ENCODE results near the gene SCAP.
"Not testable (repeated sequence)": the region's sequence is repeated elsewhere in the genome, so short reads cannot be mapped to it uniquely, and the experiment has no call there.

The SCAP gene

DNA sequence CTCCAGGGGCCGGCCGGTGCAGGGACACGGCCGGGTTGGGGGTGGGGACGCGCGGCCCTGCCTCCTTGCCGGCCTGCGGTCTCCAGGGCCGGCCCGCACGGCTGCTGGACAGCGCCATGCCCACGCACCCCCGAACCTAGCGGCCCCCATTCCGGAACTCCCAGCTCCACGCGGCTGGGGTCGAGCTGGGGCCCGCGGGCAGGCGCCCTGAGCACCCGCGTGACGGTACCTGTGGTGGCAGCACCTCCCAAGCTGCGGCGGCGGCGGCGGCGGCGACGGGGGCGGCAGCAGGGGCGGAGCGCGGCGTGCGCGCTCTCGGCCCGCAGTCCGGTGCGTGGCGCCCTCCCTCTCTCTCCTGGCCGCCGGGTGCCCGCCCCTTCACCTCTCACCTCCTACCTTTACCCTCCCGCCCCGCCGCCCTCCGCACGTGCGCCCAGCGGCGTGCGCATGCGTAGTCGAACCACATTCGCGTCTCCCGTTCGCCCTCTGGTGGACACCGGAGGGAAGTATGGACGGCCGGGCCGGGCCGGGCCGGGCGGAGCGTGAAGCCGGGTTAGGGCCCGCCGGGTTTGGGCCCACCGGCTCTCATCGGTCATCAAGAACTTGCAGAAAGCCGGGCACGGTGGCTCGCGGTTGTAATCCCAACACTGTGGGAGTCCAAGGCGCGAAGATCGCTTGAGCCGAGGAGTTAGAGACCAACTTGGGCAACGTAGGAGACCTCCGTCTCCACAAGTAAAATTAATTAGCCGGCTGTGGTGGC, at the start of gene SCAP:
Gene SCAP (minus strand): TSS at position 372 of the 760 bp plus-strand sequence. CDS start 32,948 bp downstream, outside the sequence.
- peak; percentile 94 to 95 for DNase-seq

DNA sequence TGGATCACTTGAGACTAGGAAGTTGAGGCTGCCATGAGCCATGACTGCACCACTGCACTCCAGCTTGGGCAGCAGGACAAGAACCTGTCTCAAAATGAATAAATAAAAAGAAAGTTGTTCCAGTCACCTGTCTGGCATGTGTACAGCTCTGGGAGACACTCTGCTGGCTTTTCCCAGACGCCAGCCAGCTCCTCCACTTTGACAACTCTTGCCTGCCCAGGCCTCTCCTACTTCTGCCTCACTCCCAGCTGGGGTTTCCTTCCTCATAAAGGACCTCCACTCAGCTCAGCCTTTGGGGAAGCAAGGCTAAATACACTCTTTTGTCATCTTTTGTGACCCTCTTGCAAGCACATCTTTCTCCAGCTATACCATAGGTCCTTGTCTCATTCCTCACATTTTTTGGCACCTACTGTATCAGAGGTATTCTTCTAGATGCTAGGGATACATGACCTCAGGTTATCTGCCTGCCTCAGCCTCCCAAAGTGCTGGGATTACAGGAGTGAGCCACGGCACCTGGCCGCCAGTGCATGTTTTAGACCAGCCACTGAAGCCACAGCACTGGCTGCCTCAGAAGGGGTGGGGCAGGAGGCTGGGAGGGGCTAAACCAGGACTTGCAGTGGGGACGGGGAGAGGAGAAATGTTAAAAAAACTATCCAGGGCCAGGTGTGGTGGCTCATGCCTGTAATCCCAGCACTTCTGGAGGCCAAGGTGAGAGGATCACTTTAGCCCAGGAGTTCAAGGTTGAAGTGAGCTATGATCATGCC, 47.8 kb upstream of the SCAP start:
- no peak for DNase-seq

DNA sequence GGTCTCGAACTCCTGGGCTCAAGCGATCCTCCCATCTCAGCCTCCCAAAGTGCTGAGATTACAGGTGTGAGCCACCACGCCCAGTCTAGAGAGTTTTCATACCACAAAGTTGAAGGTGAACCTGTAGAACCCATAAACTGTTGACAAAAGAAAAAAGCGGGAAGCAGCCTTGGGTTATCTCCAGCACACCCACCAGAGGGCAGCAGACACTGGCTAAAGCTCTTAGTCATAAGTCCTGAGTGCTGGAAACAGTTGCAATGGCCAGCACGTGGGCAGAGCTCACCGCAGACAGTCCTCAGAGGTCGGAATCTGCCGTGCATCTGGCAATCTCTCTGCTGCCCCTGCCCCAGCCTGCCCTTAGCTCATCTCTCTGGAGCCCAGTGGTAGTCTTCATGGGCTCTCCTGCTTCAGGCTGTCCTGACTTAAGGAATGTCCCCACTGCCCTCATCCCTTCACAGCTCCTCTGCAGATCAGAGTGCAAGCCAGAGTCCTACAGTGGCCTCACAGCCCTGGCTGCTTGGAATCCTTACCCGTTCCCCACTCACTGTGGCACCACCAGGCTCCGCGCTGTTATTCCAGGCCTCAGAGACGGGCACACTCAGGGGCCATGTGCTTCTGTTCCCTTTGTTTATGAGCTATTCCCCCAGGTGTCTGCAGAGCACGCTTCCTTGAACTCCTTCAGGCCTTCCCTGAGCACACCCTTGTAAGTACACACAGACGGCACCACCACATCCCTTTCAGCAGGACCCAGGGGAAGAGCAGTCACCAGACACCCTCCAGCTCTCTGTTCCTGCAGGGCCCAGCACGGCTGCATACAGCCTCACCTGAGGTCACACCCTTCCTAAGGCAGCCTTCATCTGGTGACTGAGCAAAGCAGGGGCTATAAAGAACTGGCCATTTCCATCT, 46.6 kb upstream of the SCAP start:
- DNase-seq: peak; percentile 61 to 63

DNA sequence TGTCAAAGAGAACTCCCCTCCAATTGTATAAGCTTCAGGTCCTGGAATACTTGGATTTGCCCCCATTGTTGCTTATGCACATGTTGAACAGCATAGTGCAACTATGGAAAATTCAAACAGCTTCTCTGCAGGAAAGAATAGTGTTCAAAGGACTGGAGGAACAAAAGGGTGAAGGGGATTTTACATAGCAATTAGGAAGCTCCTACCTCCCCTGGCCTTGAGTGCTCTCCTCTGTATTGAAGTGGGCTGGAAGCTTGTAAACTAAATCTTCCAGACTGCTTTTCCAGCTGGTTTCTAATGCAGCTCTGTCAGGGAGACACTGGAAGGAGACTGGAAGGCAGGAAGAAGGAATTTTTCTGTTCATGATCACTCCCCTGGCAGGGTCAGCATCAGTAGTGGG, 45.0 kb upstream of the SCAP start:
- DNase-seq: no peak

DNA sequence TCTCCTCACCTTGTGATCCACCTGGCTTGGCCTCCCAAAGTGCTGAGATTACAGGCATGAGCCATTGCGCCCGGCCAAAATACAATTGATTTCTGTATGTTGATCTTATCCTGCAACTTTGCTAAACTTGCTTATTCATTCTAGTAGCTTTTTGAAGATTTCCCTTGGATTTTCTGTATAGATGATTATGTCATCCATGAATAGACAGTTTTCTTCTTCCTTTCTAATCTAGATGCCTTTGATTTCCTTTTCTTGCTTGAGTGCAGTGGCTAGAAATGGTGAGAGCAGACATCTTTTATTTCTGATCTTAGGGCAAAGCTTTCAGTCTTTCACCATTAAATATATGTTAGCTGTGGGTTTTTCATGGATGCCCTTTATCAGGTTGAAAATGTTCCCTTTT, 42.2 kb upstream of the SCAP start:
- no peak for DNase-seq

DNA sequence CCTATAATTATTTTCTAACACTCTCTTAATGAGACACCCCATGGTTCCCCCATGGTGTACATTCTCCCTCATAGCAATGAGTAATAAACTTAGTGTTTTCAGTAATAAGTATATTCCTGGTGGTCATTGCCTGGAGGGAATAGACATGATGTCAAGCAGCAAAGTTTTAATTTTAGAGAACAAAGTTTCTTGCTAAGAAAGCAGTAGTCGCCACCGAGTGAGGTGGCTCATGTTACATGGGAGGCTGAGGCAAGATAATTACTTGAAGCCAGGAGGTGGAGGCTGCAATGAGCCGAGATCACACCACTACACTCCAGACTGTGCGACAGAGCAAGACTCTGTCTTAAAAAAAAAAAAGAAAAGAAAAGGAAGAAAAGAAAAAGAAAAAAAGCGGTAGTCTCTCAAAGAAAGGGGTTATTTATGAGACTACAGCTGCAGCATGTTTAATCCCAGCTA, 40.2 kb upstream of the SCAP start:
- DNase-seq: no peak

DNA sequence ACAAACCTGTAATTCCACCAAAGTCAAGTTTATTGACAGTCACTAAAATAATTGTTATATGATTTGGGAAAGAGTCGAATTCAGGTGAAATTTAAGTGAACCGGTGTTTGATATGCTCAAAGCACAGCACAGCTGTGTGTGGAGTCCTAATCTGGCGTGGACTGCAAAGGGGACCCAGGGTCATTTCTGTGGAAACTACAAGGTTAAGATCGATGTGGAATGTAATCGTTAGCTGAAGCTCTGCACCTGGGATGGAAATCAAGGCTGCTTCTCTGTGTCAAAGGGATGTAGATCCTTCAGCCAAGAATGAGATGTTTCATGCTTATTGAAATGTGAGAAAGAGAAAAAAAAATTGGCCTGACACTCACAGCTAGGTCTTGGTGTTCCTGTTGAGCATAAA, 39.4 kb upstream of the SCAP start:
- DNase-seq: no peak

DNA sequence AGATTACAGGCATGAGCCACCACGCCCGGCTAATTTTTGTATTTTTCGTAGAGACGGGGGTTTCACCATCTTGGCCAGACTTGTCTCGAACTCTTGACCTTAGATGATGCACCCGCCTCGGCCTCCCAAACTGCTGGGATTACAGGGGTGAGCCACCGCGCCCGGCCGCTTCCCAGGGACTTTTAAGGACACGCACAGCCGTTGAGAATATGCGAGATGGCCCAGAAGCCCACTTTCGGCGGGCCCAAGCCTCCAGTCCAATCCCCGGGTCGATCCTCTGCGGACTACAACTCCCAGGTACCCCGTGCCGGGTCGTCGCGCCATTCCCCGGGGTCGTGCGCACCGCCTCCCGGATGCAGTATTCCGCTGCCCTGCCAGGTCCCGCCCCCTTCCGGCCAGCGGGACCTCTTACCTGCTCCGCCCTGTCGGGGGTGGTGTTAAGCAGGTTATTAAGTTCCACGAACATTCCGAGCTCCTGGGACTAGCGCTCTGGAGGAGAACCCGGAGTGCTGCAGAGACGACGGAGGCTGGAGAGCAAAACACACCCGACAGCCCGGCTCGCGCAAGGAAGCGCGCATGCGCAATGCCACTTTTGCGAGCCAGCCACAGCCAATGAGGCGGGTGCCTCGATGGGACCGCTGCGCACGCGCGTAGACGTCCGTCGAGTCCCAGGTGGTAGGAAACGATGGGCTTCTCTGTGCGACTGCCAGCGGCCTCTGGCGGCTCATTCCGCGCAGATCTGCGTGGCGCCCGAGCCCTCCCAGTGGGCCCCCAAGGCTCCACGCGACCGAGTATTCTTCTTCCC, 37.6 kb upstream of the SCAP start, which contains the start of gene ELP6:
Gene ELP6 (minus strand): TSS at position 588 of the 805 bp plus-strand sequence. CDS start 122 bp downstream, at position 466.
- DNase-seq: peak; percentile 94 to 96

DNA sequence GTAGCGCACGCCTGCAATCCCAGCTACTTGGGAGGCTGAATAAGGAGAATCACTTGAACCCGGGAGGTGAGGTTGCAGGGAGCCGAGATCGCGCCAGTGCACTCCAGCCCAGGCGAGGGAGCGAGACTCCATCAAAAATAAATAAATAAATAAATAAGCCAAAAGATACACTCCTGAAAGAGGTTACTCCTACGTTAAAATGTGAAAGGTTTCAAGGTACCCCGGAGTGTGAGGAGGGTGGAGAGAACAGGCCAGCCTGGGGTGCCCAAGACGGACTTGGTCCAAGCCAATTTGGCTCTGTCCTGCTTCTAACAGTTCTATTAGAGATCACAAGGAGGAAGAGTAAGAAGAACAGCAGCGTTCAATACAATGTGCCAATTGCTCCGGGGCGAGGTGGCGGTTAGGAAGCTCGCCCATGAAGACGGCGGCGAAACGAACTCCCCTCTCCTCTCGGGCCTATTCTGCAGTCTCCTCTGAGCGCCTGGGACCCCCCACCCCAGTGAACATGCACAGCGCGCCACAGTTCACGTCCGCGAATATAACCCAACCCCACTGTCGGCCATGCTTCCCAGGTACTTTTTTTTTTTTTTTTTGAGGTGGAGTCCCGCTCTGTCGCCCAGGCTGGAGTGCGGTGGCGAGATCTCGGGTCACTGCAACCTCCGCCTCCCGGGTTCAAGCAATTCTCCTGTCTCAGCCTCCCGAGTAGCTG, 36.8 kb upstream of the SCAP start:
- peak in 1 of 2 experiments; percentile 6 for DNase-seq

DNA sequence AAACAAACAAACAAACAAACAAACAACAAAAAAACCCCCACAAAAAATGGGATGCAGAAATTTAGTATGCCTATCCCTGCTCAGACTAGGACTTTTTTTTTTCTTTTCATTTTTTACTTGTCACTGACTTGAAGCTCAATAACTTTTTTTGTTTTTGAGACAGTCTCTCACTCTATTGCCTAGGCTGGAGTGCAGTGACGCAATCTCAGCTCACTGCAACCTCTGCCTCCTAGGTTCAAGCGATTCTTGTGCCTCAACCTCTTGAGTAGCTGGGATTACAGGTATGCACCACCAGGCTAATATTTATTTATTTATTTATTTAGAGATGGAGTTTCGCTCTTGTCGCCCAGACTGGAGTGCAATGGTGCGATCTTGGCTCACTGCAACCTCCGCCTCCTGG, 29.5 kb upstream of the SCAP start:
- not testable (repeated sequence) for DNase-seq

DNA sequence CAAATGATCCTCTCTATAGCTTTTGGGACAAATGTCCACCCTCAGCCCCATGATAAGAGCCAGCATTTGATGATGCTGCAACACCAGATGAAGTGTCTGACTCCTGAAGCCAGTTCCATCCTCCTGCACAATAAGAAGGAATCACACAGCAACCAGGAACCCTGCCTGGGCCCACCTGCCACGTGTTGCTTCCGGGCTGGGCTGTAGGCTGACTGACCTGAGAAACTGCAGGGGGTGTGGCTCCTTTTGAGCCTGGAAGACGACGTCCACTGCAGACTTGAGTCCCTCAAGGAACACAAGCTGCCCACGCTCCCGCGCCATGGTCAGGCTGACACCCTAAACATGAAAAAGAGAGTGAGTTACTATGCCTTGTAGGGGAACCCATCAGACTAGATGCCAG, 28.4 kb upstream of the SCAP start:
- DNase-seq: no peak

DNA sequence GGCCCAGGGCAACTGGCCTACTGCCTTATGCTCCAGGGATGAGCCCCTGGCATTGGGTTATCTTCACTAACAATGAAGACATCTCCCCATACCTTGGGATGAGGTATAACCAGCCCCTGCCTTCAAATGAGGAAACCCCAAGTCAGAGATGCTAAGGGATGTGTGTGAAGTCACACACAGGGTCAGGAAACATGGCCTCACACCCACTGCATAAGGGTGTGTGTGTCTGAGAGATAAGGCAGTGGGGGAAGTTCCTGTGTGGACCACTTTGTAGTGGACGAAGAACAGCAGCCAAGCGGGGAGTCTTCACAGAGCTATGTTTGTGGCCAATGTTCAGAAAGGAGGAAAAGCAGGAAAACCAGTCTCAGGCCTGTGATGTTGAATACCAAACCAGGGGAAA, 27.3 kb upstream of the SCAP start:
- DNase-seq: no peak

DNA sequence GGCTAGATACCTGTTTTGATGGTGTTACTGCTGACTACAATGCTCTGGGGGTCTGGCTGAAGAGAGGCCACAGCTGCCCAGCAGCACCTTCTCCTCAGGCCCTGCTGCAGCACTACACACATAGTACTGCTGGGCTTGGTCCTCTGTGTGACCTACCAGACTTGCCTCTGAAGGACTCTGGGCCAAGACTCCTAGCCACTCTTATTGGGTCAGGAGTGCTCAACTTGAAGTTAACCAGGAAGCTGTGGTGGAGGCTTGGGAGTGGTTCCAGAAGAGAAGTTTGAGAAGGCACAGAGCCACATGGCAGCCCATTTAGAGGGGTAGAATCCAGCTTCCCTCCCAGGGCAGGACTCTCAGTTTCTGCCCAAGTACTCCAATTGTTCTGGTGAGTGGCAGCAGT, 21.2 kb upstream of the SCAP start:
- no peak for DNase-seq

DNA sequence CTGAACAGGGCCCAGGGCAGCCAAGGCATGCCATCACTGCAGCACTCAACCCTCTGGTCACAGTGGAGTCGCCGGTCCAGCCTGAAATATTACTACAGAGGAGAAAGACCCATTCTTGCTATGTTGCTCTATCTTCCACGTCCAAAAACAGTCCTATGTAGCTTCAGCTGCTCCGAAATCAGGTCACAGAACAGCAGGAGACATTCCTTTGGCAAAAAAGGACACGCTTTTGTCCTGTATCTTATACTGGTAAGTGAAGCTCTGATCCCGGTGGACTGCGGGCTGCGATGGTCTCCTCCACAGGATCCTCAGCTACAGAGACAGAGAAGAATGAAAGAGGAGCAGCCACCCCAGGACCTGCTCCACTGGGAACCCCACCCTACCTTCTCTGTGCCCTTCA, 20.1 kb upstream of the SCAP start:
- DNase-seq: no peak

DNA sequence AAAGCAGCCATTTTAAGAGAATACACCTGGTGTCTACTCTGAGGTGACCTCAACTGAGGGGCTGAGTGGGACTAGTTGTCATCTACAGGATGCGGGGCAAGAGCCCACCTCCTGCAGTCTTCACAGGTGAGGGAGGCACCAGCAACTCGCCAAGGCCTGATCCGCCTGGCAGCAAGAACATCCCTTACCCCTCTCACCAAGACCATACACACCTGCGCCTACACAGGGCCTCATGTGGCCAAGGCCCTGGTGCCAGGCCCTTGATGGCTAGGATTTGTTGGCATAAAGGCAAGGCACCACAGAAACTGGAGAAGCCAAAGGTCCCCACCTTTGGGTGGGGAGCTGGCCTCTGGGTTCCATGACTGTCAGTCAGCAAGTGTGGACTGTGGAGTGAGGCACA, 19.4 kb upstream of the SCAP start:
- DNase-seq: no peak

DNA sequence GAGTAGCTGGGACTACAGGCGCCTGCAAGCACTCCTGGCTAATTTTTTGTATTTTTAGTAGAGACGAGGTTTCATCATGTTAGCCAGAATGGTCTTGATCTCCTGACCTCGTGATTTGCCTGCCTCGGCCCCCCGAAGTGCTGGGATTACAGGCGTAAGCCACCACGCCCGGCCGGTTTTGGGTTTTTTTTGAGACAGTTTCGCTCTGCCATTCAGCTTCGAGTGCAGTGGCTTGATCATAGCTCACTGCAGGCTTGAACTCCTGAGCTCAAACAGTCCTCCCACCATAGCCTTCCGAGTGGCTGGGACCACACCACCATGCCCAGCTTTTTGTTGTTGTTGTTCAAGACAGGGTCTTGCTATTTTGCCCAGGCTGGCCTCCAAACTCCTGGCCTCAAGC, 16.0 kb upstream of the SCAP start:
- DNase-seq: no peak

DNA sequence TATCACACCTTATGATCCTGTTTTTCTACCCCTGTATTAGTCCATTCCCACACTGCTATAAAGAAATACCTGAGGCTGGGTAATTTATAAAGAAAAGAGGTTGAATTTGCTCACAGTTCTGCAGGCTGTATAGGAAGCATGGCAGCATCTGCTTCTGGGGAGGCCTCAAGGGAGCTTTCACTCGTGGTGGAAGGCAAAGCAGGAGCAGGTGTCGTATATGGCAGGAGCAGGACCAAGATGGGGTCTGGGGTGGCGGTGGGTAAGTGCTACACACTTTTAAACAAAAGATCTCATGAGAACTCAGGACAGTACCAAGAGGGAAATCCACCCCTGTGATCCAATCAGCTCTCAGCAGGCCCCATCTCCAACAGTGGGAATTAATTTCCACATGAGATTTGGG, 15.4 kb upstream of the SCAP start:
- DNase-seq: no peak

DNA sequence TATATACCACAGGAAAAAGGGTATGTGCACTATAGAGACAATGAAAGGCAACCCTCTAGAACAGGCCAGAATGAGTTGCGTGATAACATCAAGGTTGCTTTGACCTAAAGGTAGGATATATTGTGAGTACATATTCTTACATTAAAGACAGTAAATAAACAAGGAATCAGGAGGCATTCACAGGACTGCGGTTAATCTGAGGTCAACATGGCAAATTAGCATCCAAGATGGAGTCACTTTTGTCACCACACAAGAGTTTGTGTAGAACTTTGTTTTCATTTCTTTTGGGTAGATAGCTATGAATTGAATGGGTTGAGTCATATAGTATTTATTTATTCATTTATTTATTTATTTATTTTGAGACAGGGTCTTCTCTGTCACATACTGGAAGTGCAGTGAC, 11.5 kb upstream of the SCAP start:
- DNase-seq: no peak

DNA sequence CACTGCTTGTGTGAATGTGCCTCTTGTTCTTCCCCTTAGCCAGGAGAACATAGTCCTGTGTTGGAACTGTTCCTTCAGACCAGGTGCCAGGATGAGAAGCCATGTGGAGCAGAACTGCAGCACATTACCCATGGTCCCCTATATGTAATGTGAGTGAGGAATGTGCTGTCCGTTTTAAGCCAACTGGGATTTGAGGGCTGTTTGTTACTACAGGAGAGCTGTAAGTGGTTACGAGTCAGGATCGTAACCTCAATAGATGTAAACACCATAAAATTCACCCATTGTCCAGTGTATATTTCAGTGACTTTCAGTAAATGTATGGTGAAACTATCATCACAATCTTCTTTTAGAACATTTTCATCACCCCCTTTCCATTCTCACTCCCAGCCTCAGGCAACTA, 10.1 kb upstream of the SCAP start:
- DNase-seq: no peak

DNA sequence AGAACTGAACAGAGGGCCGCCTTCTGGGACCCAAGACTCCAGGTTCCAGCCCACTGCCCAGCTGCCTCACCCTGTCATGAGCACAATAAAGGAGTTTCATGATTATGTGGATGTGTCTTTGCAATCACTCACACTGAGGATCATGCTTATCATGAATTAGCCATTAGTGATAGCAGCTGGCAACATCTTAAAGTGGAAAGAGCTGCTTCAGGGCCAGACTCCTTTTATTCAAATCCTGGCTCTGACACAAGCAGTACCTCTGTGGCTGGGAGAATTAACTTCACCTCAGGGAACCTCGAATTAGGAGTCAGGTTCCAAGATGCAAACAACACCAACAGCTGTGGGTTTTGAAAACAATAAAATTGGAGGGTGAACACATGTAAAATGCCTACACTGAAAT, 6.6 kb upstream of the SCAP start:
- DNase-seq: no peak

DNA sequence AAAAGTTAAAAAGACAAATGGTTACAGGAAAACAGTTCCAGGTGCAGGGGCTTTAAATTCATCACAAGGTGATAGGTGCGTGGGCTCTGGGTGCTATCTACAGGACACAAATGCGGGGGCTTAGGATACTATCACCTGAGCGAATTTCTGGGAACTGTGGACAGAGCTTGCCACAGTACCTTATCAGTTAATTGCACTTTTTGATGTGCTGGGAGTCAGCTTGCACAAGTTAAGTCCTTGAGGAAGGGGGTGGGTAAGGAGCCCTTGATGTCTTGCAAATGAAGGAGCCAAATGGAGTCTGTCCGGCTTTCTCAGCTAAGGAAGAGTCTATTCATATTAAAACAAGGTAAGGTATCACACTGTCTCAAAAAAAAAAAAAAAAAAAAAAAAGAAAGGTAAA, 6.0 kb upstream of the SCAP start:
- not testable (repeated sequence) for DNase-seq

DNA sequence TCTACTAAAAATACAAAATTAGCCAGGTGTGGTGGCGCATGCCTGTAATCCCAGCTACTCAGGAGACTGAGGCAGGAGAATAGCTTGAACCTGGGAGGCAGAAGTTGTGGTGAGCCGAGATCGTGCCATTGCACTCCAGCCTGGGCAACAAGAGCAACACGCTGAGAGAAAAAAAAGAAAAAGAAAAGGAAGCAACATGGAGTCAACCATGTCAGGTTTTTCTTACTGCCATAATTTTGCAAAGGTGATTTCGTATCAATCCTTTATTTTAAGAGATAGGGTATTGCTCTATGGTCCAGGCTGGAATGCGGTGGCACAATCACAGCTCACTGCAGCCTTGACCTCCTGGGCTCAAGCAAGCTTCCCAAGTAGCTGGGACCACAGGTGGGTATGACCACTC, 4.5 kb upstream of the SCAP start:
- not testable (repeated sequence) for DNase-seq

All from activated CD4-positive, alpha-beta T cell treated with anti-CD3 and anti-CD28 coated beads, Interleukin-2, amount 50 U/mL, for 4 hours (primary cell).